Upper lobe of left lung (tissue), 6 donors: ENCODE measurements around the gene RIMS1. TPM values are rescaled to one million over a fixed set of nuclear protein-coding genes. Genes with fewer than 3 reads are reported as not detected.

Experiments used
- ATAC-seq, 2 donors: fragments of 200-7000 bp; cut with Tn5 transposase; one replicate each; pipeline ENCODE4 v1.9.1; 2022; ENCODE audit warnings: mild to moderate bottlenecking in 2 of 2, moderate library complexity in 2 of 2; ENCODE audit not compliant: low FRiP score in 2 of 2
- DNase-seq, 2 donors: peaks; one replicate each; pipeline ENCODE4 v3.0.0-alpha.2; 2019 to 2020
- H3K27ac ChIP-seq, 4 donors: fragments of 200-600 bp; sonication (generic); one replicate each; pipeline ENCODE4 v1.5.1; 2016 to 2019
- H3K27me3 ChIP-seq, 4 donors: fragments of 200-600 bp; sonication (generic); one replicate each; pipeline ENCODE4 v1.5.1; 2017 to 2019
- H3K36me3 ChIP-seq, 4 donors: fragments of 200-600 bp; sonication (generic); one replicate each; pipeline ENCODE4 v1.5.1; 2016 to 2019
- H3K4me1 ChIP-seq, 4 donors: fragments of 200-600 bp; sonication (generic); one replicate each; pipeline ENCODE4 v1.5.1; 2018 to 2019
- H3K4me3 ChIP-seq, 4 donors: fragments of 200-600 bp; sonication (generic); one replicate each; pipeline ENCODE4 v1.5.1; 2017 to 2019; ENCODE audit warnings: mild to moderate bottlenecking in 2 of 4, moderate library complexity in 1 of 4
- H3K9me3 ChIP-seq, 4 donors: fragments of 200-600 bp; sonication (generic); one replicate each; pipeline ENCODE4 v1.5.1; 2018 to 2019
- EP300 ChIP-seq, 4 donors: sonication (generic); formaldehyde crosslinking; IDR thresholded peaks; one replicate each; pipeline ENCODE4 v1.5.1; 2017; ENCODE audit warnings: antibody characterized with exemption in 4 of 4, control low read depth in 2 of 4
- POLR2A ChIP-seq, 4 donors: fragments of 450-650 bp; IDR thresholded peaks; one replicate each; pipeline ENCODE4 v1.5.1; 2016 to 2017; ENCODE audit warnings: antibody characterized with exemption in 4 of 4, mild to moderate bottlenecking in 2 of 4
- POLR2AphosphoS5 ChIP-seq, 2 donors: sonication (generic); formaldehyde crosslinking; IDR thresholded peaks; one replicate each; pipeline ENCODE4 v1.5.1; 2017; ENCODE audit warnings: antibody characterized with exemption in 2 of 2
- WGBS, 2 donors: methylation state at CpG; one replicate each; pipeline ENCODE4 v1.1.5; 2017 to 2018; 5-methylcytosine and 5-hydroxymethylcytosine counted together
- total RNA-seq, 6 donors: library from RNA; depleted of rRNA in 4 of 6; stranded (reverse); fragments of >200 nt in 4 of 6; gene quantifications; one replicate each; pipeline versions ENCODE4 v1.1.0 to v1.2.1, GENCODE V29; 2016 to 2021
- TF ChIP-seq, protein P1 (sequence below), 6 experiments: fragments of 450-650 bp in 4 of 6; fragments of 200-600 bp in 2 of 6; sonication (generic) in 2 of 6; IDR thresholded peaks; one replicate each; pipeline ENCODE4 v1.5.1; 2016 to 2019; ENCODE audit warnings: antibody characterized with exemption in 6 of 6
- donor health status: DM: no; HTN: no; CAD: no; lungs with moderate emphysema.
- donor health status: DM: no; HTN: yes; CAD: no; lungs with severe emphysema.

The RIMS1 gene
- total RNA-seq, 6 donors from 2014 or later: 1.0 to 4.1 (median 2.7) TPM

DNA sequence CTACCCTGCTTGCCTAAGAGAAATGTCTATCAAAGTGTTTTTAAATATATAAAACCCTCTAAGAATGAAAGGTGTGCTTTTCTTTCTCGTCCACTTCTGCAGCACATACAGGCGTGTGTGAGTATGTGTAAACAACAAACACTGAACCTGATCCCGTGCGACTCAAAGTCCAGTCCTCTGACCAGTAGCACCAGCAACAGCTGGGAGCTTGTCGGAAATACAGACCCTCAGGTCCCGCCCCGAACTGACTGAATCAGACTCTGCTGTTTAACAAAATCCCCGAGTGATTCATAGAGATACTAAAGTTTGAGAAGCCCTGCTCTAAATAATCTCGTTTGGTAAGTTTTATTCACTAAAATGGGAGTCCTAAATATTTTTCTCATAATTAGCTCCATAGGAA, 527.5 kb downstream of the RIMS1 start:
- no peak for ATAC-seq
- H3K27ac ChIP-seq: no peak overlapping the region
- DNase-seq: no peak

DNA sequence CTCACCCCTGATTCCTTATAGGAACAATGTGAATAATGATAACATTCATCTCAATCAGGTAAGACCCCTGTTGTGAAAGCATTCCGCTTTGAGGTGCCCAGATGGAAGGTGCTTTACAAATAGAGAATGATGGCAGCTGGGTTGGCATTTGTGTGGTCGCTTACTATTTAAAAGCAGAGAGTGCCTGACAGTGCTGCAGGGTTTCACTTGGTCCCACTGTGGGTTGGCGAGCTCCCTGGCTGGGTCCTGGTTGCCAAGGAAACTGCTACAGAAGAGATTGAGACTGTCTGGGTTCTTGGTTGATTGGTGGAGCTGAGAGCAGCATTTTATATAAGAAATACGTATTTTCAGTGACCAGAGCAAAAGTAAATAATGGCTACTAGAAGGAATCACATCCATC, 528.3 kb downstream of the RIMS1 start:
- TF ChIP-seq POLR2A (IDR thresholded peaks at IDR 0.05) (no peak), EP300 (IDR thresholded peaks at IDR 0.05) (no peak), POLR2AphosphoS5 (IDR thresholded peaks at IDR 0.05) (no peak)
- TF ChIP-seq, protein P1, sequence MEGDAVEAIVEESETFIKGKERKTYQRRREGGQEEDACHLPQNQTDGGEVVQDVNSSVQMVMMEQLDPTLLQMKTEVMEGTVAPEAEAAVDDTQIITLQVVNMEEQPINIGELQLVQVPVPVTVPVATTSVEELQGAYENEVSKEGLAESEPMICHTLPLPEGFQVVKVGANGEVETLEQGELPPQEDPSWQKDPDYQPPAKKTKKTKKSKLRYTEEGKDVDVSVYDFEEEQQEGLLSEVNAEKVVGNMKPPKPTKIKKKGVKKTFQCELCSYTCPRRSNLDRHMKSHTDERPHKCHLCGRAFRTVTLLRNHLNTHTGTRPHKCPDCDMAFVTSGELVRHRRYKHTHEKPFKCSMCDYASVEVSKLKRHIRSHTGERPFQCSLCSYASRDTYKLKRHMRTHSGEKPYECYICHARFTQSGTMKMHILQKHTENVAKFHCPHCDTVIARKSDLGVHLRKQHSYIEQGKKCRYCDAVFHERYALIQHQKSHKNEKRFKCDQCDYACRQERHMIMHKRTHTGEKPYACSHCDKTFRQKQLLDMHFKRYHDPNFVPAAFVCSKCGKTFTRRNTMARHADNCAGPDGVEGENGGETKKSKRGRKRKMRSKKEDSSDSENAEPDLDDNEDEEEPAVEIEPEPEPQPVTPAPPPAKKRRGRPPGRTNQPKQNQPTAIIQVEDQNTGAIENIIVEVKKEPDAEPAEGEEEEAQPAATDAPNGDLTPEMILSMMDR (IDR thresholded peaks at IDR 0.05): no peak
- Histone ChIP-seq H3K4me3 (no peak overlapping the region), H3K36me3 (no peaks in the 10 kb centered on the region), H3K4me1 (no peaks in the 10 kb centered on the region), H3K9me3 (no peaks in the 10 kb centered on the region), H3K27ac (no peak overlapping the region), H3K27me3 (no peaks in the 10 kb centered on the region)
- ATAC-seq: no peak
- no peak for DNase-seq
- 67 to 71% methylated on average over 4 of the region's 4 CpGs for WGBS, 2 donors

More for the DNA sequence above, 527.5 kb downstream of the RIMS1 start:
- TF ChIP-seq POLR2AphosphoS5 (IDR thresholded peaks at IDR 0.05) (no peak), EP300 (IDR thresholded peaks at IDR 0.05) (no peak), POLR2A (IDR thresholded peaks at IDR 0.05) (no peak)
- TF ChIP-seq, protein P1 (IDR thresholded peaks at IDR 0.05): no peak
- no peaks in the 10 kb centered on the region for H3K36me3 ChIP-seq
- WGBS, 2 donors: 68 to 72% methylated on average over 9 of the region's 9 CpGs
- H3K4me1 ChIP-seq: no peaks in the 10 kb centered on the region
- no peaks in the 10 kb centered on the region for H3K27me3 ChIP-seq
- H3K4me3 ChIP-seq: no peak overlapping the region
- no peaks in the 10 kb centered on the region for H3K9me3 ChIP-seq

DNA sequence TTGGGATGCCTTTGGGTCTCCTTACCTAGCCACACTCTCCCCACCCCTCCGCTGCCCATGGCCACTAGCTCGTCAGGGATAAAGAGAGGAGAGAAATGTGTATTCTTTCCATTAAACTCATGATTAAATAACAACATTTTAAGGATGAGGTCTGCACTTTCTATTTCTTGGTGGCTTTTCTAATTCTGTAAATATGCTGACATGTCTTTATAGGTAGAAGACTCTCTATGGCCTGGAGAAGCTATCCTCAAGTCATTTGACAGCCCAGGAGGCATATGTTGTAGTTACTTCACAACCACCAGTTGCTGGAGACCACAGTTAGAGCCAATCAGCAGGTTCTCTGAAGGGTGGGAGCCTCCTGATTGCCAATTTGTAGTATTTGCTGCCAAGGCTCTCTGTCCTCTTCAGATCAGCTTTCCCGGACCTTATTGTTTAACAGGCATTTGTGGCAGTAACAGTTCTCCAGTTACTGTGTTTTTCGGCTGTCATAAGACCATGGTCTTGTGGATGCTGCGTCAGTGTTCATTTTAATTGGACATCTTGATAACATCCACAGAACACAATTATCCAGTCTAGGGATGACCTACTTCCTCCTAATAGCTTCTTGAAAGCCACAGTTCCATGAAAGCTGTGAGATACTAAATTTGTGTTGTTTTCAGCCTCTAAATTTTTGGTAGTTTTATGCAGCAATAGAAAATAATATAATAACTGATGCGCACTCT, 530.6 kb downstream of the RIMS1 start:
- Histone ChIP-seq H3K4me1 (no peaks in the 10 kb centered on the region), H3K4me3 (no peak overlapping the region), H3K27ac (no peak overlapping the region), H3K27me3 (no peaks in the 10 kb centered on the region), H3K9me3 (no peaks in the 10 kb centered on the region), H3K36me3 (no peaks in the 10 kb centered on the region)
- TF ChIP-seq, protein P1 (IDR thresholded peaks at IDR 0.05): no peak
- TF ChIP-seq POLR2A (IDR thresholded peaks at IDR 0.05) (no peak), POLR2AphosphoS5 (IDR thresholded peaks at IDR 0.05) (no peak), EP300 (IDR thresholded peaks at IDR 0.05) (no peak)
- ATAC-seq (no peak), DNase-seq (no peak)
- 92 to 93% methylated on average over 6 of the region's 6 CpGs for WGBS, 2 donors

DNA sequence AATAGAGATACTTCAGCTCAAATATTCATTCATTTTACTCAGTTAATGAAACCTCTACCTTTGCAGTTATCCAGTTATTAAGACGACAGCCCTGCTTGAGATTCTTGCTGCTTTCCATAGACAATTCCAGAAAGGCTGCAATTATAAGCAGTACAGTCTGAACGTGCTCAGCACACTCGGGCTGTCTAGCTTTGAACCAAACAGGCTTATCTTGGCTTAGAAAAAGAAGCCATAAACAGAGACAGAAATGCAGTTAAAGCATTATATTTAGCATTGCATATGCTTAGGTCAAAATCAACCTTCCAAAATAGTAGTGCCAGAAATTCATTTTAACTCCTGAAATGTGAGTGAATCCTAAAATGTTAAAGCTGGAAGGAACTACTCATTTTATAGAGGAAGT, 531.4 kb downstream of the RIMS1 start:
- ATAC-seq: no peak
- H3K36me3 ChIP-seq: no peaks in the 10 kb centered on the region
- no peaks in the 10 kb centered on the region for H3K27me3 ChIP-seq
- H3K4me1 ChIP-seq: no peaks in the 10 kb centered on the region
- H3K9me3 ChIP-seq: no peaks in the 10 kb centered on the region
- no peak overlapping the region for H3K4me3 ChIP-seq
- no peak for DNase-seq
- H3K27ac ChIP-seq: no peak overlapping the region
- TF ChIP-seq EP300 (IDR thresholded peaks at IDR 0.05) (no peak), POLR2A (IDR thresholded peaks at IDR 0.05) (no peak), POLR2AphosphoS5 (IDR thresholded peaks at IDR 0.05) (no peak)
- TF ChIP-seq, protein P1 (IDR thresholded peaks at IDR 0.05): no peak
- 50 to 56% methylated on average over 3 of the region's 3 CpGs for WGBS, 2 donors

DNA sequence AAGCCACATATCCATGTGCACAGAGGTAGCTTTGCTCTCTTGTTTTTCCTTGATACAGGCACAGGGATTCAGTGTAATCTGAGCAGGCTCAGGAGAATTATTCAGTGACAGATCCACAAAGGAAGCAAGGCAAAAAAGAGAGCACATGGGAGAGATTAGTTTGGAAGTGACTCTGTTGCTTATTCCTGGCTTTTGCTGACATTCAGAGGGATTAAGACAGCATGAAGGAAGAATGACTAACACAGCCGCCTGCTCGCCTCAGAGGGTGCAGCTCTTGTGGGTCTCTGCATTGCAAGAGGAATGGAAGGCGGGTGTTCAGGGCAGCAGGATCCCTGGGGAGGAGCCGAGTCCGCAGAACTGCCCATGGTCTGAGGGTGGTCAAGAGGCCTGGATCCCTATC, 532.1 kb downstream of the RIMS1 start:
- no peaks in the 10 kb centered on the region for H3K9me3 ChIP-seq
- ATAC-seq: no peak
- no peak for DNase-seq
- H3K27me3 ChIP-seq: no peaks in the 10 kb centered on the region
- no peaks in the 10 kb centered on the region for H3K4me1 ChIP-seq
- H3K27ac ChIP-seq: no peak overlapping the region
- TF ChIP-seq, protein P1 (IDR thresholded peaks at IDR 0.05): no peak
- TF ChIP-seq POLR2A (IDR thresholded peaks at IDR 0.05) (no peak), POLR2AphosphoS5 (IDR thresholded peaks at IDR 0.05) (no peak), EP300 (IDR thresholded peaks at IDR 0.05) (no peak)
- no peaks in the 10 kb centered on the region for H3K36me3 ChIP-seq
- 79 to 87% methylated on average over 5 of the region's 5 CpGs for WGBS, 2 donors
- no peak overlapping the region for H3K4me3 ChIP-seq
